HAP-1 (cell line): ENCODE results near the gene COL10A1.

Source experiments
- DNase-seq, 2 experiments: peaks; one replicate each; pipeline ENCODE4 v3.0.0-alpha.2; 2016 to 2020; ENCODE audit warnings: low spot score in 2 of 2
- H3K27me3 ChIP-seq: fragments of 250-450 bp; sonication (Bioruptor Pico); 2 replicates; pipeline ENCODE4 v1.5.1; 2020; ENCODE audit warnings: low read depth, mild to moderate bottlenecking, moderate library complexity
- H3K36me3 ChIP-seq: fragments of 250-450 bp; sonication (Bioruptor Pico); replicated peaks from 2 replicates; pipeline ENCODE4 v1.5.1; 2020; ENCODE audit warnings: mild to moderate bottlenecking
- H3K4me1 ChIP-seq: fragments of 250-450 bp; sonication (Bioruptor Pico); 2 replicates; pipeline ENCODE4 v1.5.1; 2020; ENCODE audit warnings: mild to moderate bottlenecking
- H3K4me3 ChIP-seq: fragments of 250-450 bp; sonication (Bioruptor Pico); 2 replicates; pipeline ENCODE4 v1.5.1; 2020; ENCODE audit warnings: mild to moderate bottlenecking, moderate library complexity
- H3K9me3 ChIP-seq: fragments of 250-450 bp; sonication (Bioruptor Pico); 2 replicates; pipeline ENCODE4 v1.5.1; 2020; ENCODE audit warnings: mild to moderate bottlenecking, moderate library complexity
- in situ Hi-C: fragments of 300-500 bp; cut with MboI; formaldehyde crosslinking; loops from 3 replicates; pipeline ENCODE4 v1.14.3; 2020; ENCODE audit warnings: low sequenced_read_pairs, inconsistent platforms, mixed read lengths

Gene COL10A1

GRCh38 chr6:116152620-116153019 lies 26.7 kb upstream of the COL10A1 start:
- no peaks in the 10 kb centered on the region; the same call in 1 of the 2 replicates for H3K4me1 ChIP-seq
- no peaks in the 10 kb centered on the region for H3K9me3 ChIP-seq
- in situ Hi-C loops: no loop called here
- H3K36me3 ChIP-seq: no peaks in the 10 kb centered on the region
- H3K4me3 ChIP-seq: no peak overlapping the region
- H3K27me3 ChIP-seq: no peaks in the 10 kb centered on the region
- no peak for DNase-seq

- Histone ChIP-seq H3K4me1 (peaks cover 6% of the 10 kb centered on the region), H3K36me3 (no peaks in the 10 kb centered on the region), H3K27me3 (no peaks in the 10 kb centered on the region), H3K9me3 (no peaks in the 10 kb centered on the region), H3K4me3 (no peak overlapping the region)
- DNase-seq: peak in 1 of 2 experiments; percentile 40
- in situ Hi-C loops: no loop called here
These were observed 20.1 kb upstream of the COL10A1 start for GRCh38 chr6:116145803-116146675.

GRCh38 chr6:116144605-116145004 lies 18.7 kb upstream of the COL10A1 start:
- in situ Hi-C loops: no loop called here
- no peaks in the 10 kb centered on the region for H3K9me3 ChIP-seq
- H3K36me3 ChIP-seq: no peaks in the 10 kb centered on the region
- H3K4me1 ChIP-seq: peaks cover 6% of the 10 kb centered on the region
- H3K4me3 ChIP-seq: no peak overlapping the region
- H3K27me3 ChIP-seq: no peaks in the 10 kb centered on the region
- DNase-seq: no peak

GRCh38 chr6:116139917-116140316 lies 14.0 kb upstream of the COL10A1 start:
- in situ Hi-C loops: no loop called here
- no peaks in the 10 kb centered on the region for H3K36me3 ChIP-seq
- H3K9me3 ChIP-seq: no peaks in the 10 kb centered on the region
- DNase-seq: no peak
- H3K27me3 ChIP-seq: no peaks in the 10 kb centered on the region
- no peaks in the 10 kb centered on the region for H3K4me1 ChIP-seq
- H3K4me3 ChIP-seq: no peak overlapping the region

GRCh38 chr6:116136933-116137340 lies 11.0 kb upstream of the COL10A1 start:
- Histone ChIP-seq H3K36me3 (no peaks in the 10 kb centered on the region), H3K9me3 (no peaks in the 10 kb centered on the region), H3K27me3 (no peaks in the 10 kb centered on the region), H3K4me1 (no peaks in the 10 kb centered on the region), H3K4me3 (no peak overlapping the region)
- no peak for DNase-seq
- in situ Hi-C loops: no loop called here

GRCh38 chr6:116136373-116136772 lies 10.4 kb upstream of the COL10A1 start:
- Histone ChIP-seq H3K27me3 (no peaks in the 10 kb centered on the region), H3K4me1 (no peaks in the 10 kb centered on the region), H3K4me3 (no peak overlapping the region), H3K9me3 (no peaks in the 10 kb centered on the region), H3K36me3 (no peaks in the 10 kb centered on the region)
- no peak for DNase-seq
- in situ Hi-C loops: no loop called here

GRCh38 chr6:116133453-116133852 lies 7.5 kb upstream of the COL10A1 start:
- no peak for DNase-seq
- Histone ChIP-seq H3K9me3 (no peaks in the 10 kb centered on the region), H3K27me3 (no peaks in the 10 kb centered on the region), H3K4me3 (no peak overlapping the region), H3K36me3 (no peaks in the 10 kb centered on the region), H3K4me1 (no peaks in the 10 kb centered on the region)
- in situ Hi-C loops: no loop called here

GRCh38 chr6:116127771-116128493 lies 2.0 kb upstream of the COL10A1 start:
- Histone ChIP-seq H3K9me3 (no peaks in the 10 kb centered on the region), H3K27me3 (no peaks in the 10 kb centered on the region), H3K4me1 (no peaks in the 10 kb centered on the region), H3K36me3 (no peaks in the 10 kb centered on the region), H3K4me3 (no peak overlapping the region)
- in situ Hi-C loops: no loop called here
- DNase-seq: no peak

- DNase-seq: no peak
- H3K36me3 ChIP-seq: no peaks in the 10 kb centered on the region
- no peaks in the 10 kb centered on the region for H3K27me3 ChIP-seq
- H3K9me3 ChIP-seq: no peaks in the 10 kb centered on the region
- H3K4me3 ChIP-seq: no peak overlapping the region
- no peaks in the 10 kb centered on the region for H3K4me1 ChIP-seq
- in situ Hi-C loops: no loop called here
These were observed 5.5 kb downstream of the COL10A1 start for GRCh38 chr6:116120430-116120829.

- Histone ChIP-seq H3K4me3 (no peak overlapping the region), H3K9me3 (no peaks in the 10 kb centered on the region), H3K27me3 (no peaks in the 10 kb centered on the region), H3K4me1 (no peaks in the 10 kb centered on the region), H3K36me3 (0 out of 2 replicates have a peak, but pooled peaks cover 2% of the 10 kb centered on the region)
- DNase-seq: no peak
- in situ Hi-C loops: no loop called here
These were observed 7.3 kb downstream of the COL10A1 start for GRCh38 chr6:116118608-116119007.

GRCh38 chr6:116115781-116116180 lies 10.2 kb downstream of the COL10A1 start:
- in situ Hi-C loops: no loop called here
- peaks cover 5% of the 10 kb centered on the region for H3K36me3 ChIP-seq
- DNase-seq: no peak

GRCh38 chr6:116113386-116113785 lies 12.5 kb downstream of the COL10A1 start:
- in situ Hi-C loops: no loop called here
- Histone ChIP-seq H3K36me3 (peaks cover 11% of the 10 kb centered on the region), H3K9me3 (no peaks in the 10 kb centered on the region)

More at GRCh38 chr6:116115781-116116180, 10.2 kb downstream of the COL10A1 start:
- H3K4me3 ChIP-seq: no peak overlapping the region
- H3K27me3 ChIP-seq: no peaks in the 10 kb centered on the region
- H3K4me1 ChIP-seq: no peaks in the 10 kb centered on the region
- H3K9me3 ChIP-seq: no peaks in the 10 kb centered on the region

GRCh38 chr6:116111552-116112528 lies 14.1 kb downstream of the COL10A1 start:
- peaks cover 11% of the 10 kb centered on the region for H3K36me3 ChIP-seq
- peaks cover 24% of the 10 kb centered on the region for H3K4me1 ChIP-seq
- H3K27me3 ChIP-seq: no peaks in the 10 kb centered on the region
- H3K4me3 ChIP-seq: no peak overlapping the region
- in situ Hi-C loops: no loop called here
- no peaks in the 10 kb centered on the region for H3K9me3 ChIP-seq
- DNase-seq: peak in 1 of 2 experiments; percentile 66

More at GRCh38 chr6:116113386-116113785, 12.5 kb downstream of the COL10A1 start:
- no peak for DNase-seq
- peaks cover 17% of the 10 kb centered on the region for H3K4me1 ChIP-seq
- no peaks in the 10 kb centered on the region for H3K27me3 ChIP-seq
- H3K4me3 ChIP-seq: no peak overlapping the region
